ENCODE results near the gene NFILZ.
"Not testable (repeated sequence)": the region's sequence is repeated elsewhere in the genome, so short reads cannot be mapped to it uniquely, and the experiment has no call there.

Gene NFILZ

DNA sequence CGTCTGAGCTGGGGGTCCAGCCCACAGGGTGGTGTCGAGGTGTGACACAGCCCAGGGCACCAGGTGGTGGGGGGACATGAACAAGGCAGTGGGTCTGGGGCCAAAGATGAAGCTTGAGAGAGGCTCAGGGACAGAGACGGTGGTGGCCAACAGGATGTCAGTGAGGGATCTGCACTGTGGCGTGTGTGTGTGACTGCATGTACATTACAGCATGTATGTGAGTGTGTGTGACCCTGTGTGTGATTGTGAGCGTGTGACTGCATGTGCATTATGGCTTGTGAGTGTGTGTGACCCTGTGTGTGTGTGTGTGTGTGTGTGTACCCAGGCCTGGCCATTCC, 21.5 kb upstream of the NFILZ start:
- Mint-ChIP-seq H3K36me3 (peaks cover 4% of the 10 kb centered on the region), H3K9me3 (no peaks in the 10 kb centered on the region), H3K27ac (peak overlapping the region; percentile 66), H3K27me3 (no peaks in the 10 kb centered on the region), H3K4me1 (peaks cover 51% of the 10 kb centered on the region), H3K4me3 (peak overlapping the region; percentile 60)

DNA sequence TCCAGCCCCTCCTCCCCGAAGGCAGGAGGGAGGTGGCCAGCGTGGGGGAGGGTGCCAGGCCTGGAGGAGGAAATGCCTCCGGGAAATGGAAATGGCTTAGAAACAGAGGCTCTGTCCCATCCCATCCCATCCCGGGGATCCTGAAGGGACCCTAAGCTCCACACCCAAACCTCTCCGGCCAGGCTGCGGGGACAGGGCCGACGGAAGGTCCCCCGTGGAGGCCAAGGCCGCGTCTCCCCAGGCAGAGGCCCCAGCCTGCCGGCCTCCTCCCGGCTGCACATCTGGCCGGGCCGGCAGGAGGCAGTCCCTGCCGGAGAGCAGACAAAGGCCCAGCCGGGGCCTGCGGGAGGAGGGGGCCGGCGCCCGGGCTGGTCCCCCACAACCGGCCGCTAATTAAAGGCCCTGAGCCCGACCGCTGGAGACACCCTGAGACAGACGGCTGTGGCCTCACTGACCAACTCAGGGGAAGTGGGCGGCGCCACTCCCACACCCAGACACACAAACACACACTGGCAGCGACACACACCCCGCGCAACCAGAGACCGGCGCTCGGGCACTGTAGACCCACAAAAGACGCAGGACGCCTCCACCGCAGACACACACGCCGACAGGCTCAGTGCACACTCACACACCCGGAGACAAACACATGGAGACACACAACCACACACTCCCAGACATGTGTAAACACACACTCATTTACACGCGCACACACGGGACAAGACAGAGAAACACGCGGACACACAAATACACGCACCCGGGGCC, 21.0 kb upstream of the NFILZ start:
- Mint-ChIP-seq H3K4me1 (peaks cover 51% of the 10 kb centered on the region), H3K4me3 (peak overlapping the region; percentile 94), H3K36me3 (peaks cover 4% of the 10 kb centered on the region), H3K9me3 (no peaks in the 10 kb centered on the region), H3K27me3 (no peaks in the 10 kb centered on the region), H3K27ac (peak overlapping the region; percentile 93)

DNA sequence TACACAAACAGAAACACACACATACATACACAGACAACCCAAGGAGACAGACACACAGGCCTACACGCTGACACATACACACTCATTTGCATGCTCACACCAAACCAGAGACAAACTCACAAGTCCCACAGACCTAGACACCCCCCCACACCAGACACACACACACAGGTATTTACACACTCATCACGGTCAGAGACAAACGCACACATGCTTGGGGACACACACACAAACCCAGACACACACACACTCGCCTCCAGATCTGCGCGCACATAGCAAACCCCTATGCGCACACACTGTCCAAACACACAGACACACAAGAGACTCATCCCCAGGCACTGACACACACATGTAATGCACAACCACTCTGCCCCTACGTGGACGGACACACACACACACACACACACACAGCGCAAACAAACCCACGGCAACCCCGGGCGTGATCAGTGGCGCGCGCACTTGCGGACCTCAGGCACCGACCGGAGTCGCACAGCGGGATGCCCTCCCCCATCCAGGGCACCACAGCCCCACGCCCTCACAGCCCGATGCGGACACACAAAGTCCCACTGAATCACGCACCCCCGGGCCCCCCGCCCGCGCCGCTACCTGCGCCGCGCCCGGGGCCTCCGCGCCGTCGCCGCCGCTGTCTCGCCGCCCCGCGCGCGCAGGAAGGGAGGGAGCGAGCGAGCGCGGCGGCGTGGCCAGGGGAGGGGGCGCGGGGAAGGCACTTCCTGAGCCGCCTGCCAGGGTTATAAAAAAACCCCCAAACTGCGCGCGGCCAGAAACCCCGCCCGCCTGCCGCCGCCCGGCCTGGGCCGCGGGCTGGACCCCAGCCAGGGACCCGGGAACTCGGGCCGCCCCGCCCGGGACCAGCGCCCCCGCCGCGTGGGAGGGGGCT, 20.1 kb upstream of the NFILZ start, which contains the start of gene ADAMTS10:
TSS of gene ADAMTS10 (minus strand) at position 675 of the 895 bp plus-strand sequence. CDS start 5,005 bp downstream, outside the sequence.
- Mint-ChIP-seq H3K4me1 (peaks cover 55% of the 10 kb centered on the region), H3K36me3 (peaks cover 4% of the 10 kb centered on the region), H3K4me3 (peak within 1 kb of the TSS; percentile 94), H3K27me3 (no peaks in the 10 kb centered on the region), H3K27ac (peak within 1 kb of the TSS; percentile 93), H3K9me3 (no peaks in the 10 kb centered on the region)

DNA sequence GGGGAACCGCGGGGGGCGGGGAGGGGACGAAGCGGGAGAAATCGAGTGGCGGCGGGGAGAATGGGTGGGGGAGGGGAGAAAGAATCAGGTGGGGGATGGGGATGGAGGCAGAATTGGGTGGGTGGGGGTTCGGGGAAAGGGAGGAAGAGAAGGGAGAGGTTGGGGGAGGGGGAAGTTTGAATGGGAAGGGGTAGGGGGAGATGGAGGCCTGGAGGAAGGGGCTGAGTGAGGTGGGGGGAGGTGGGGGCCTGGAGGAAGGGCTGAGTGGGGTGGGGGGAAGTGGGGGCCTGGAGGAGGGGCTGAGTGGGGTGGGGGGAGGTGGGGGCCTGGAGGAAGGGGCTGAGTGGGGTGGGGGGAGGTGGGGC, 19.5 kb upstream of the NFILZ start:
- Mint-ChIP-seq H3K27me3 (no peaks in the 10 kb centered on the region), H3K36me3 (peaks cover 4% of the 10 kb centered on the region), H3K27ac (no peak overlapping the region)

DNA sequence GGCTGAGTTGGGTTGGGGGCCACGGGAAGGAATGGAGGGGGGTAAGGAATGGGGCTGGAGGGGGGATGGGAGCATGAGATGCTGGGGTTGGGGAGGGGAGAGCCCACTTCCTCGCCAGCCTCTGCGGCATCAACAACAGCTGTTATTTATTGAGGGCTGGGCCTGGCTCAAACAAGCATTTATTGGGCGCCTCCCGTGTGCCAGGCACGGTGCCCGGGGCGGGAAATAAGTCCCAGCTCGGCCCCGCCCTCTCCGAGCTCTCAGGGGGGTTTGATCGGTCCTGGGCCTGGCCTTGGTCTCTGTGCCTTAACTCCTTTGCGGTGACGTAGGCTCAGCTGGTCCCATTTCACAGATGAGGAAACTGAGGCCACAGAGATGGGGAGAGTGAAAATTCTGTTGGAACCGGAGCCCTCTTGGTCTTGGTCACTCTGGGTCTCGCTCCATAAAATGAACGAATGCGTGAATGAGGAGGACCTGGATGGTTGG, 19.0 kb upstream of the NFILZ start:
- peaks cover 62% of the 10 kb centered on the region for H3K4me1 Mint-ChIP-seq
- H3K4me3 Mint-ChIP-seq: peak overlapping the region; percentile 33
- H3K27me3 Mint-ChIP-seq: no peaks in the 10 kb centered on the region
- H3K36me3 Mint-ChIP-seq: peaks cover 4% of the 10 kb centered on the region
- no peak overlapping the region for H3K27ac Mint-ChIP-seq
- H3K9me3 Mint-ChIP-seq: no peaks in the 10 kb centered on the region

More for the DNA sequence above, 19.5 kb upstream of the NFILZ start:
- H3K9me3 Mint-ChIP-seq: no peaks in the 10 kb centered on the region
- H3K4me1 Mint-ChIP-seq: peaks cover 61% of the 10 kb centered on the region
- H3K4me3 Mint-ChIP-seq: no peak overlapping the region

DNA sequence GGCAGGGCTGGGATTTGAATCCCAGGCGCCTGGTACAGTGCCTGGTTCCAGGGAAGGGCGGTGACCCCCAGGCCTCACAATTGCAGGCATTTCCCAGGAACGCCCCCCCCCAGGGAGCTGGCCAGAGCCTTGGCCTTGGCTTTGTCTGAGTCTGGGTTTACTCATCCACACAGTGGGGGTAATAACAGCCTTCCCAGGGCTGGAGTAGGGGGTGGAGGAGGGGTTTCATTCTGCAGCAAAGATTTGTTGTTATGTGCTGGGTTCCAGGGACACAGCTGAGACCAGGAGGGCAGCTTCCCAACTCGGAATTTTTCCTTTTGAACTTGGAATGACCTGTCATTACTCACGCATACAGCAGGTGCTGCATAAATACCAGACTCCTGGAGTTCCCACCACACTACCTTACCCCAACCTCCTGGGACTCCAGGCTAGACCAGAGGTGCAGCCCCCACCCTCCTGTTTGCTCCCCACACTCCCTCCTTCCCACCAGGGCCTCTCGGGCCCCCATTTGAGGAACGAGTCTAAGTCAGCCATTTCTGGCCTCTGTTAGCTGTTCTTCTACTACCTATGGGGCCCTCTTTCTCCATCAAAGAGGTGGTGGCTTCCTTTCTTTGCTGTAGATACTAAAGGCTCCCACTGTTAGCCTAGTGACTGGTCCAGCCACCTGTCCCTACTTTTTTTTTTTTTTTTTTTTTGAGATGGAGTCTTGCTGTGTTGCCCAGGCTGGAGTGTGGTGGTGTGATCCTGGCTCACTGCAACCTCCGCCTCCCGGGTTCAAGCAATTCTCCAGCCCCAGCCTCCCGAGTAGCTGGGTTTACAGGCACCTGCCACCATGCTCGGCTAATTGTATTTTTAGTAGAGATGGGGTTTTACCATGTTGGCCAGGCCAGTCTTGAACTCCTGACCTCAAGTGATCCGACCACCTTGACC, 18.3 kb upstream of the NFILZ start:
- H3K36me3 Mint-ChIP-seq: peaks cover 2% of the 10 kb centered on the region
- peak overlapping the region; percentile 48 for H3K27ac Mint-ChIP-seq
- peak overlapping the region; percentile 68 for H3K4me3 Mint-ChIP-seq
- H3K27me3 Mint-ChIP-seq: no peaks in the 10 kb centered on the region
- H3K4me1 Mint-ChIP-seq: peaks cover 55% of the 10 kb centered on the region
- no peaks in the 10 kb centered on the region for H3K9me3 Mint-ChIP-seq

DNA sequence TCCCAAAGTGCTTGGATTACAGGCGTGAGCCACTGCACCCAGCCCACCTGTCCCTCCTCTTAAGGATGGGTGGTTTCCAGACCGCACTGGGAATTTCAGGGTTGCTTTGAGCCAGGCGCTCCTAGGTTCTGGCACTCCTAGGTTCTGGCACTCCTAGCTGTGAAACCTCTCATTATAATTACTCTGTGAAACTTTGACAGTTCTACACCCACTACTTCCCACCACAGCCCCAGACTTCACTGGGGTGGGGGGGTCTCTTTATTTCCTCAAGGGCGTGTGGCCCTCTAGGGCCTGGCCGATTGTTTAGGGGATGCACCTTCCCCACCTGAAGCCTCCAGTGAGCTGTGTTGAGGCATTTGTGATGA, 17.6 kb upstream of the NFILZ start:
- no peaks in the 10 kb centered on the region for H3K27me3 Mint-ChIP-seq
- H3K4me1 Mint-ChIP-seq: peaks cover 49% of the 10 kb centered on the region
- H3K27ac Mint-ChIP-seq: peak overlapping the region; percentile 51

DNA sequence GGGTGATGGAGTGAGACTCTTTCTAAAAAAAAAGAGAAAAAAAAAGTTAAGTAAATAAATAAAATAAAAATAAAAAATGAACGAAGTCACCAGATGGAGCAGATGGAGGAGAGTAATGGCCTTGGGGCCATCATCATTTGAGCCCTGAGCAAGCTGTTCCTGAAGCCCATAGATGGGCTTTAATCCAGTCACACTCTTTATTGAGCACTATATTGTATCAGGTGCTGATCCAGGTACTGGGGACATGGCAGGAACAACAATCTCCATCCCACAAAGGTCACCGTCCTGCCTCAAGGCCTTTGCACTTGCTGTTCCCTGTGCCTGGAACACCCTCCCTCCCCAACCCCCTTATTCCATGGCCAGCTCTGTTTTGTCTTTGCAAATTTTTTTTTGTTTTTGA, 16.0 kb upstream of the NFILZ start:
- no peak overlapping the region for H3K4me3 Mint-ChIP-seq
- H3K27ac Mint-ChIP-seq: no peak overlapping the region
- peaks cover 35% of the 10 kb centered on the region for H3K4me1 Mint-ChIP-seq
- H3K27me3 Mint-ChIP-seq: no peaks in the 10 kb centered on the region
- no peaks in the 10 kb centered on the region for H3K36me3 Mint-ChIP-seq
- no peaks in the 10 kb centered on the region for H3K9me3 Mint-ChIP-seq

More for the DNA sequence above, 17.6 kb upstream of the NFILZ start:
- H3K4me3 Mint-ChIP-seq: peak overlapping the region; percentile 39
- H3K9me3 Mint-ChIP-seq: no peaks in the 10 kb centered on the region
- peaks cover 2% of the 10 kb centered on the region for H3K36me3 Mint-ChIP-seq

DNA sequence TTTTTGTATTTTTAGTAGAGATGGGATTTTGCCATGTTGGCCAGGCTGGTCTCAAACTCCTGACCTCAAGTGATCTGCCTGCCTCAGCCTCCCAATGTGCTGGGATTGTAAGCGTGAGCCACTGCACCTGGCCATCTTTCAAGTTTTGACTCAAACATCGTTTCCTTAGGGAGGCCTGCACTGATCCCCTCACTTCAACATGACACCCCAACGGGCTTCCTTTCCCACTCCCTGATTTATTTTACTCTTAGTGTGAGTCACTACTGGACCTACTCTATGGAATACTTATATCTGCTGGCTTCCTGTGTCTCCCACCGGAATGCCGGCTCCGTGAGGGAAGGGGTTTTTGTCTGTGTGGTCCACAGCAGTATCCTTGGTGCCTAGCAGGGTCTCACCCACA, 15.4 kb upstream of the NFILZ start:
- peaks cover 30% of the 10 kb centered on the region for H3K4me1 Mint-ChIP-seq
- H3K36me3 Mint-ChIP-seq: no peaks in the 10 kb centered on the region
- H3K27ac Mint-ChIP-seq: no peak overlapping the region
- H3K9me3 Mint-ChIP-seq: no peaks in the 10 kb centered on the region
- no peaks in the 10 kb centered on the region for H3K27me3 Mint-ChIP-seq
- H3K4me3 Mint-ChIP-seq: no peak overlapping the region

DNA sequence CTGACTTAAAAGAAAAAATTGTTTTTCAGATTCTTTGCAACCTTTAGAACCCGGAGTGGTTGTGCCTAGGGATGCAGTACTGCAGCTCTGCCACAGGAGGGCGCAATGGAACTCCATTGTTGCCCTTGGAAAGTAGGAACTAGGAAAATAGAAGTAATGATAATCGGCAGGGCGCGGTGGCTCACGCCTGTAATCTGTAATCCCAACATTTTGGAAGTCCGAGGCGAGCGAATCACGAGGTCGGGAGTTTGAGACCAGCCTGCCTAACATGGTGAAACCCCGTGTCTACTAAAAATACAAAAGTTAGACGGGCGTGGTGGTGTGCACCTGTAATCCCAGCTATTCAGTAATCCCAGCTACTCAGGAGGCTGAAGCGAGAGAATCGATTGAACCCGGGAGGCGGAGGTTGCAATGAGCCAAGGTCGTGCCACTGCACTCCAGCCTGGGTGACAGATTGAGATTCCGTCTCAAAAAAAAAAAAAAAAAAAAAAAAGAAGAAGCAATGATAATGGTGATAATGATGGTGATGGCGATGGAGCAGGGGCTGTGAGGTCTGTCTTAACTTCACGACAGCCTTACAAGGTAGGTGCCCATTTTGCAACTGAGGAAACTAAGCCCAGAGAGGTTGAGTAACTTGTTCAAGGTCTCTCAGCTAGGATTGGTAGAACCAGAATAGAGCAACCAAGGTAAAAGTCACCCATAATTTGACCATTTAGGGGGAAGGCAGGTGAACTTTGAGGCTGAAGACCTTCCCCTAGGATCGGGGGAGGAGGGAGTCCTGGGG, 14.4 kb upstream of the NFILZ start:
- Mint-ChIP-seq H3K27me3 (no peaks in the 10 kb centered on the region), H3K4me3 (no peak overlapping the region), H3K9me3 (no peaks in the 10 kb centered on the region), H3K36me3 (no peaks in the 10 kb centered on the region), H3K4me1 (peaks cover 26% of the 10 kb centered on the region), H3K27ac (no peak overlapping the region)

DNA sequence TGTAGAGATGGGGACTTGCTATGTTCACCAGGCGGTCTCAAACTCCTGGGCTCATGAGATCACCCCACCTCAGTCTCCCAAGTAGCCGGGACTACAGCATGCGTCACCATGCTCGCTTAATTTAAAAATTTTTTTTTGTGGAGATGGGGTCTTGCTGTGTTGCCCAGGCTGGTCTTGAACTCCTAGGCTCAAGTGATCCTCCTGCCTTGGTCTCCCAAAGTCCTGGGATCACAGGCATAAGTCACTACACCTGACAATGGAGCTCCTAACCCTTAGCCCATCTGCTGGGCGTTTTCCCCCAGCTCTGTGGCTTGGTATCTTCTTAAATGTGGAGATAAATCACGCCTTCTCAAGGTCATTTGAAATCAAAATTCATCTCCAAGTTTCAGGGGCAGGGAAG, 13.6 kb upstream of the NFILZ start:
- Mint-ChIP-seq H3K27me3 (no peaks in the 10 kb centered on the region), H3K4me3 (no peak overlapping the region), H3K27ac (no peak overlapping the region), H3K36me3 (no peaks in the 10 kb centered on the region), H3K4me1 (peaks cover 21% of the 10 kb centered on the region), H3K9me3 (no peaks in the 10 kb centered on the region)

DNA sequence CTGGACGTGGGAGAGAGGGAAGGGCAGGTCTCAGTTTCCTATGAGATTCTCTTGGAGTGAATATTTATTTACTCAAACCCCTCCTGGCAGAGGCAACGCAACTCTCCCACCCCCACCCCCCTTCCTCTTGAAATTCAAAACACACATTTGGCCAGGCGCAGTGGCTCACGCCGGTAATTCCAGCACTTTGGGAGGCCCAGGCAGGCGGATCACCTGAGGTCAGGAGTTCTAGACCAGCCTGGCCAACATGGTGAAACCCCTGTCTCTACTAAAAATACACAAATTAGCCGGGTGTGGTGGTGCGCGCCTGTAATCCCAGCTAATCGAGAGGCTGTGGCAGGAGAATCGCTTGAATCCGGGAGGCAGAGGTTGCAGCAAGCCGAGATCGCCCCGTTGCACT, 13.1 kb upstream of the NFILZ start:
- not testable (repeated sequence) for H3K27ac Mint-ChIP-seq, H3K27me3 Mint-ChIP-seq, H3K4me3 Mint-ChIP-seq, H3K9me3 Mint-ChIP-seq, H3K36me3 Mint-ChIP-seq
- peaks cover 18% of the 10 kb centered on the region for H3K4me1 Mint-ChIP-seq

DNA sequence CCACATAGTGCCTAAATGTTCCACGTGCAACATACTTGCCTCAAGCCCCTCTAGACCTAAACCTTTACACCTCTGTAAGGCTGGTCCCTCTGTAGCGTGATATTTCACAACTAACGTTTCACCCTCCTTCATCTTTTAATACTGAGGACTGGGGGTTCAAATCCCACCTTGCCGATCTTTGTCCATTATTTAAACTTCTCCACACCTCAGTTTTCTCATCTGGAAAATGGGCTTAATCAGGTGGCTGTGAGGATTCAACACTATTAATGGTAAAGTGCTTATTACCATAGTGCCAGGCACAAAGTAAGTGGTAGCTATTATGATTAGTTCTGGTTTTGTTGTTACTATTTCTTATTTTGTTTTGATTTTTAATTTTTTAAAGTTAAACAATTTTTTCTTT, 12.4 kb upstream of the NFILZ start:
- H3K4me3 Mint-ChIP-seq: no peak overlapping the region
- no peaks in the 10 kb centered on the region for H3K27me3 Mint-ChIP-seq
- H3K9me3 Mint-ChIP-seq: no peaks in the 10 kb centered on the region
- no peak overlapping the region for H3K27ac Mint-ChIP-seq
- H3K4me1 Mint-ChIP-seq: peaks cover 11% of the 10 kb centered on the region
- no peaks in the 10 kb centered on the region for H3K36me3 Mint-ChIP-seq

DNA sequence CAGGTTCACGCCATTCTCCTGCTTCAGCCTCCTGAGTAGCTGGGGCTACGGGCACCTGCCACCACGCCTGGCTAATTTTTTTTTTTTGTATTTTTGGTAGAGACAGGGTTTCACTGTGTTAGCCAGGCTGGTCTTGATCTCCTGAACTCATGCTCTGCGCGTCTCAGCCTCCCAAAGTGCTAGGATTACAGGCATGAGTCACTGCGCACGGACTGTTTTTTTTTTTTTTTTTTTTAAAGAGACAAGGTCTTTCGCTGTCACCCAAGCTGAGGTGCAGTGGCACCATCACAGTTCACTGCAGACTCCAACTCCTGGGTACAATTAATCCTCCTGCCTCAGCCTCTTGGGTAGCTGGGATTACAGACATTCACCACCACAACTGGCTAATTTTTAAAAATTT, 11.7 kb upstream of the NFILZ start:
- H3K9me3 Mint-ChIP-seq: no peaks in the 10 kb centered on the region
- no peak overlapping the region for H3K4me3 Mint-ChIP-seq
- H3K27ac Mint-ChIP-seq: no peak overlapping the region
- no peaks in the 10 kb centered on the region for H3K36me3 Mint-ChIP-seq
- peaks cover 11% of the 10 kb centered on the region for H3K4me1 Mint-ChIP-seq
- no peaks in the 10 kb centered on the region for H3K27me3 Mint-ChIP-seq

DNA sequence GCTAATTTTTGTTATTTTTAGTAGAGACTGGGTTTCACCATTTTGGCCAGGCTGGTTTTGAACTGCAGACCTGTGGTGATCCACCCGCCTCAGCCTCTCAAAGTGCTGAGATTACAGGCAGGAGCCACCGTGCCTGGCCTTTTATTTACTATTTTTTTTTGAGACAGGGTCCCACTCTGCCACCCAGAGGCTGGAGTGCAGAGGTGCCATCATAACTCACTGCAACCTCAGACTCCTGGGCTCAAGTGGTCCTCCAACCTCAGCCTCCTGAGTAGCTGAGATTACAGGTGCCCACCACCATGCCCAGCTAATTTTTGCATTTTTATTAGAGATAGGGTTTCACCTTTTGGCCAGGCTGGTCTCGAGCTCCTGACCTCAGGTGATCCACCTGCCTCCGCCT, 7.5 kb upstream of the NFILZ start:
- not testable (repeated sequence) for H3K4me3 Mint-ChIP-seq, H3K9me3 Mint-ChIP-seq, H3K36me3 Mint-ChIP-seq, H3K27ac Mint-ChIP-seq, H3K27me3 Mint-ChIP-seq, H3K4me1 Mint-ChIP-seq
